GM19239 (cell line): ENCODE results near the gene PROZ.
"Not testable (repeated sequence)": the region's sequence is repeated elsewhere in the genome, so short reads cannot be mapped to it uniquely, and the experiment has no call there.

Experiments used
- DNase-seq: peaks from one replicate; pipeline ENCODE4 v3.0.0; 2011; ENCODE audit warnings: low spot score; ENCODE audit not compliant: insufficient read length
- FAIRE-seq: peaks from 2 replicates; lab custom pipeline; 2011; peaks lifted over from hg19 to GRCh38; lab: Jason Lieb, UNC

PROZ gene, protein sequence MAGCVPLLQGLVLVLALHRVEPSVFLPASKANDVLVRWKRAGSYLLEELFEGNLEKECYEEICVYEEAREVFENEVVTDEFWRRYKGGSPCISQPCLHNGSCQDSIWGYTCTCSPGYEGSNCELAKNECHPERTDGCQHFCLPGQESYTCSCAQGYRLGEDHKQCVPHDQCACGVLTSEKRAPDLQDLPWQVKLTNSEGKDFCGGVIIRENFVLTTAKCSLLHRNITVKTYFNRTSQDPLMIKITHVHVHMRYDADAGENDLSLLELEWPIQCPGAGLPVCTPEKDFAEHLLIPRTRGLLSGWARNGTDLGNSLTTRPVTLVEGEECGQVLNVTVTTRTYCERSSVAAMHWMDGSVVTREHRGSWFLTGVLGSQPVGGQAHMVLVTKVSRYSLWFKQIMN

DNA sequence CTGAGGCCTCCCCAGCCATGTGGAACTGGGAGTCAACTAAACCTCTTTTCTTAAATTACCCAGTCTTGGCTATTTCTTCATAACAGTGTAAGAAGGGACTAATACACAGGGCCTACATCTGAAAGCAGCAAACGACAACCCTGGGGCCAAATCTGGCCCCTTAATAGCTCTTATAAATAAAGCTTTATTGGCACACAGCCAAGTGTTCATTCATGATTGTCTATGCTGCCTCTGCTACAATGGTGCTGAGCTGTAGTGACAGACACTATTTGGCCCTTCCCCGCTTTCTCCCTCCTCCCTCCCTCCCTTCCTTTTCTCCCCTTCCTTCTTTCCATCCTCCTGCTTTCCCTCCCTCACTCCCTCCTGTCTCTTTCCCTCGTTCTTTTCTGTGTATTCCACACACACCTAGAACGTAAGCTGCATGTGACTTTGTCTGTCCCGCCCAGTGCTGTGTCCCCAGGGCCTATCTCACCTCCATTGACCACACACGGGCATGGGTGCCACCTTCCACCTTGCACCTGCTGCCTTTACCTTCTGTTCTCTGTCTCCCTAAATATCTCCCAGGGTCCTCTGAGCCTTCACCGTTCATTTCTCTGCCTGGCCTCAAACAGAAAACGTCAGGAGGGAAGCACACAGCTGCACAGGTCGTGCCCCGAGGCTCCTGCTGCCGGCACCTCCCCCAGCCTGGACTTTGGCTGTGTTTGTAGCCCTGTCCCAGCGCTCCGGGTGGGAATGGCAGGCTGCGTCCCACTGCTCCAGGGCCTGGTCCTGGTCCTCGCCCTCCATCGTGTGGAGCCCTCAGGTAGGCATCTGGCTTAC, at the start of gene PROZ:
PROZ (plus strand) TSS at position 720 of the 819 bp plus-strand sequence; CDS start at position 733, 13 bp downstream.
- FAIRE-seq = no peak
- DNase-seq = no peak

DNA sequence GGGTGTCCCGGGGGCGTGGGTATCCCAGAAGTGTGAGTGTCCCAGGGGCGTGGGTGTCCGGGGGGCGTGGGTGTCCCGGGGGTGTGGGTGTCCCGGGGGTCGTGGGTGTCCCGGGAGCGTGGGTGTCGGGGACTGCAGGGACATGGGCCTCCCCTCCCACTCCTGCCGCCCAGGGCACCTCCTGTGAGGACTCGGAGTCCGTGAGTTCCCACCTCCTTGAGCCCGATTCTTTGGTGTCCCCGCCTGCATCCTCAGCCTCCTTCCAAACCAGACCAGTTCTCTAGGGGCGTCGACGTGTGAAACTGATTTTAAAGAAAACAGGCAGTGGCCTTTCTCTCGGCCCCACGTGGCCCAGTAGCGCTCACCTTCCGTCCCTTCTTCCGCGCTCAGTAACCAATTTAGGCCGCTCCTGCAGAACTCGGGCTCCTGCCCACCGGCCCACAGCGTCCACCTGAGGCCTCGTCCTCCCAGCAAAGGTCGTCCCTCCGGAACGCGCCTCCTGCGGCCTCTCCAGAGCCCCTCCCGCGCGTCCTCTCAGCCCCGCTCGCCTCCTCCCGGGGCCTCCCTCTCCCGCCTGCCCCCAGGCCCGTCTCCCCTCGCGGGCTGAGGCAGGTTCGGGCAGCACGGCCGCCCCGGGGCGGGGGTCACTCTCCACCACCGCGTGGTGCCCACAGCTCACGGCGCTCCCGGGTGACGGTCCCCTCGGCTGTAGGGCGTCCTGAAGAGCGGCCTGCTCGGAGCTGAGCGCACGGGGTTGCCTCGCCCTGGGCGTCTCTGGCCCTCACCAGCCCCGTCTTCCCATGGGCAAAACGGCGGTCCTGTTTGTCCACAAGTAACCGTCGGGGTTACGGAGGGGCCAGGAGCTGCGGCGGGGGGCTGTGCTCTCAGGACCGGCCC, 49.0 kb upstream of the PROZ start:
- DNase-seq = no peak
- FAIRE-seq = no peak

DNA sequence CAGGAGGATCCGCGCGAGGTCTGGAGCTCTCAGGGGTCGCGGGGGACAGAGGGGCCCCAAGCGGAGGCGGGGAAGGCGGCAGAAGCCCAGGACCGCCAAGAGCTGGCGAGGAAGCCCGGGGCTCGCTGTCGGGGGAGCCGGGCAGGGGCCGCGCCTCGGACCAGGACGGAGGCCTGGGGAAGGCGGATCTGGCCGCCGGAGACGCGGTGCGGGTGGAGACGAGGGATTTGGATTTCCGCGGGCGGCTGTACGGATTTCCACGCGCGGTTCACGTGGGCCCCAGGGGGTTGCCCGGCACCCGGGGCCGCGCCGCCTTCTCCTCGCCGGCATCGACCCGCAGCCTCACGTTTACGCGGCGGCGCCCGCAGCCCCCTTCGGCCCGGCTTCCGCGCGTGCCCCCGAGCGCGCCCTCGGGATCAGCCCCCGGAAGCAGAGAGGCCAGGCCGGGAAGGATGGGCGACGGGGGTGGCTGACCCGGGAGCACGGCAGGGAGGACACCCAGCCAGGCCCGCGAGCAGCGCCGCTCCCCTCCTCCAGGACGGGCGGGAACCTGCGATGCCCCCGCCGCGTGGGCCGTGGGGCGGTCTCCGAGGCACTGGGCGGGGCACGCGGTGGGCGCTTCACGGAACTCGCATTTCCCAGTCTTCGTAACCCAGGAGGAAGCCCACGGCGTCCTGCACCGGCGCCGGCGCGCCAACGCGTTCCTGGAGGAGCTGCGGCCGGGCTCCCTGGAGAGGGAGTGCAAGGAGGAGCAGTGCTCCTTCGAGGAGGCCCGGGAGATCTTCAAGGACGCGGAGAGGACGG, 48.2 kb upstream of the PROZ start:
- FAIRE-seq (no peak), DNase-seq (no peak)

DNA sequence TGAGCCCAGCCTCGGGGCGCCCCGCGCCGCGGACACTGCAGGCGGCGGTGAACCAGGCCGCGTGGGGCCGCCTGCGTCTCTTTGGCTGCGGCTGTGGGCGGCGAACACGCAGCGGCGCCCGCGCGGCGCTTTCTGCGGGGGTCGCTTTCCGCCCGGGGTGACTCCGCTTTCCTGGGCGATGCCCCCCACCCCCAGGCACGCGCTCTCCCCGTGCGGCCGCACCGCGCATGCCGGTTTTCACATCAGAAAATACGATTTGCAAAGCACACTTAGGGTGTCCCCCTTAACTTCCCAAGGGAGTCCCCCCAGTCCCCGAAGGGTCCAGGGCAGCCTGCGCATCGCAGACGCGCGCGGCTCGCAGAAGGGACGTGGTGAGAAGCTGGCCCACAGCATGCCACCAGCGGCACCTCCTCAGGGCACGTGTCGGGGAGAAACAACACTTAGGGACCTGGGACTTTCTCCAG, 47.6 kb upstream of the PROZ start:
- FAIRE-seq (no peak), DNase-seq (no peak)

DNA sequence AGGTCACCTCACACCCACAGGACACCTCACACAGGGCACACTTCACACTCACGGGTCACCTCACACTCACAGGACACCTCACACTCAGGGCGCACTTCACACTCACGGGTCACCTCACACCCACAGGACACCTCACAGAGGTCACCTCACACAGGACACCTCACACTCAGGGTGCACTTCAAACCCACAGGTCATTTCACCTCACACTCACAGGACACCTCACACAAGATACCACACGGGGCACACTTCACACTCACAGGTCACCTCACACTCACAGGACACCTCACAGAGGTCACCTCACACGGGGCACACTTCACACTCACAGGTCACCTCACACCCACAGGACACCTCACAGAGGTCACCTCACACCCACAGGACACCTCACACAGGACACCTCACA, 46.6 kb upstream of the PROZ start:
- not testable (repeated sequence) for DNase-seq, FAIRE-seq

DNA sequence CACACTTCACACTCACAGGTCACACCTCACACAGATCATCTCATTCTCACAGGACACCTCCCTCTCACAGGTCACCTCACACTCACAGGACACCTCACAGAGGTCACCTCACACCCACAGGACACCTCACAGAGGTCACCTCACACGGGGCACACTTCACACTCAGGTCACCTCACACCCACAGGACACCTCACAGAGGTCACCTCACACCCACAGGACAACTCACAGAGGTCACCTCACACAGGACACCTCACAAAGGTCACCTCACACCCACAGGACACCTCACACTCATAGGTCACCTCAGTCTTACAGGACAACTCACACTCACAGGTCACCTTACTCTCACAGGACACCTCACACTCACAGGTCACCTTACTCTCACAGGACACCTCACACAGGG, 46.0 kb upstream of the PROZ start:
- DNase-seq, FAIRE-seq: not testable (repeated sequence)

DNA sequence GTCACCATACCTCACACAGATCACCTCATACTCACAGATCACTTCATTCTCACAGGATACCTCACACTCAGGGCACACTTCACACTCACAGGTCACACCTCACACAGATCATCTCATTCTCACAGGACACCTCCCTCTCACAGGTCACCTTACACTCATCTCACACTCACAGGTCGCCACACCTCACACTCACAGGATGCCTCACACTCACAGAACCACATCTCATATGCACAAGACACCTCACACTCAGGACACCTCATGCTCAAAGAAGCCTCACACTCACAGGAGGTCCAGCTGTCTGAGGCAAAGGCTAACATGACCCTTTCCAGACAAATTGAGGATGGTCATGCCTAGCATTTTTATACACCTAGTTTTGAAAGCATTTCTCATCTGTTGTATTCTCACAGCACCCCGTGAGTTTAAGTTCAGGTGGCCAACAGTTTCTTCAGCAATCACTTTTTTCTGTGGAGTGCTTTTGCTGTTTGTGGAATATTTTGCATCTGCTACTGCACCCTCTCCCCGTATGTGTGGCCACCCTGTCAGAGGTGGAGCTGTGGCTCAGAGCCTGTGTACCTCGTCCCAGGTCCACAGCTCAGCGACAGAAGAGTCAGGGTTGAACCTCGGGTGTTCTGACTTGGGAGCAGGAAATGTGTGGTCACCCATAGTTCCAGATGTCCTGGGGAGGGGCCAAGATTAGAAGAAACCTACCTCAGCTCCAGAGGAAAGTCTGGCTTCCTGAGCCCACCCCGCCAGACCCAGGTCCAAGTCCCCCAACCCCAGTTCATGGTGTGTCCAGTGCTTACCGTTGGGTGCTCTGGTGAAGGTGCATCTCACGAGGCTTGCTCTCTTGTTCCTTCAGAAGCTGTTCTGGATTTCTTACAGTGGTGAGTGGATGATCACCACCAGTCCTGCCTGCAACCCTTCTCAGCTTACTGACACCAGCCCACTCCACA, 45.3 kb upstream of the PROZ start:
- DNase-seq = no peak
- no peak for FAIRE-seq

DNA sequence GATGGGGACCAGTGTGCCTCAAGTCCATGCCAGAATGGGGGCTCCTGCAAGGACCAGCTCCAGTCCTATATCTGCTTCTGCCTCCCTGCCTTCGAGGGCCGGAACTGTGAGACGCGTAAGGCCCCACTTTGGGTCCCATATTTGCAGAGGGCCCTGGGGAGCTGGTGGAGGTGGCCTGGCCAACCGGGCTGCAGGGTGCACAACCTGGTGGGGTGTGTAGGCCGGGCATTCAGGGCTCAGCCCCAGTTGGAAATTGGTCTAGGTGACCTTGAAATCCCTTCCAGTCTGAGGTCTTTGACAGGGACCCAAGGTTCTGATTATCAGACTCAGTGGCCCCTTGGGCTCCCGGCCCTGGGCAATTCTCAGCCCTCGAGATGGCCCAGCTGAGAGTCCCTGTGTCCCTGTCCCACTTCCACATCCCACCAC, 44.6 kb upstream of the PROZ start:
- no peak for FAIRE-seq

DNA sequence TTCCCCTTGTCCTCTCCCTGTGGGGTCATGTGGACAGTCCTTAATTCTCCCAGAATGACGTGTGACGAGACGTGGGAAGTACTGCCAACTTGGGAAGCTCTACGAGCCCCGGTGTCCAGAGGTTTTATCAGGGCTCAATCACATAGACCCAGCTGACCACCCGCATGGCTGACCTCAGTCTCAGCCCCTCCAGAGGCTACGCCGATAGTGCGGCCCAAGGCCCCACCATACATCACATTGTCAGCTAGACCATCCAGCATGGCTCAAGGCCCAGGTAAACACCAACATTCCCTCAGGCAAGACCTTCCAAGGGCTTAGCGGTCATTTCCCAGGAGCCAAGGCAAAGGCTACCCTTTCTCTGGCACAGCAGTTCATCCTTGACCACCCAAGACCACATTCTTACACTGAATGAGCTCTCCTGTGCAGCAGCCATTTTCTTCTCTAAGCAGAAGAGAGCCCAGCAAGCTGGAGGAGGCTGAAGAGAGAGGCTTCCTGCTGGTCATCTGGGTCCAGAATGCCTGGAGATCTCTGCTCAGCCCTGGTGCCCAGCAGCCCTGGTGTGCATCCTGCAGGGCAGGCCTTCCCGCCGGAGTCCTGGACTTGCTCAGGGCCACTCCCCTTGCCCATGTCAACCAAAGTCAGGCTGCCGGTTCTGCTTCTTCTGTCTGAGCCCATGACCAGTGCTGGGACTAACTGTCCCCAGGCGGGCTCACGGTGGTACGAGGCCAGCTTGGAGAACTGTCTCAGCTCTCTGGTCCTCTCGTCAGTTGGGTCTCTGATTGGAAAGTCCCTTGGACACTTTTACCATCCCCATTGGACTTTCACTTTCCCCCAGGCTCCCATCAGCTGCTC, 43.7 kb upstream of the PROZ start:
- DNase-seq (no peak), FAIRE-seq (no peak)

More for the DNA sequence above, 44.6 kb upstream of the PROZ start:
- DNase-seq = no peak

DNA sequence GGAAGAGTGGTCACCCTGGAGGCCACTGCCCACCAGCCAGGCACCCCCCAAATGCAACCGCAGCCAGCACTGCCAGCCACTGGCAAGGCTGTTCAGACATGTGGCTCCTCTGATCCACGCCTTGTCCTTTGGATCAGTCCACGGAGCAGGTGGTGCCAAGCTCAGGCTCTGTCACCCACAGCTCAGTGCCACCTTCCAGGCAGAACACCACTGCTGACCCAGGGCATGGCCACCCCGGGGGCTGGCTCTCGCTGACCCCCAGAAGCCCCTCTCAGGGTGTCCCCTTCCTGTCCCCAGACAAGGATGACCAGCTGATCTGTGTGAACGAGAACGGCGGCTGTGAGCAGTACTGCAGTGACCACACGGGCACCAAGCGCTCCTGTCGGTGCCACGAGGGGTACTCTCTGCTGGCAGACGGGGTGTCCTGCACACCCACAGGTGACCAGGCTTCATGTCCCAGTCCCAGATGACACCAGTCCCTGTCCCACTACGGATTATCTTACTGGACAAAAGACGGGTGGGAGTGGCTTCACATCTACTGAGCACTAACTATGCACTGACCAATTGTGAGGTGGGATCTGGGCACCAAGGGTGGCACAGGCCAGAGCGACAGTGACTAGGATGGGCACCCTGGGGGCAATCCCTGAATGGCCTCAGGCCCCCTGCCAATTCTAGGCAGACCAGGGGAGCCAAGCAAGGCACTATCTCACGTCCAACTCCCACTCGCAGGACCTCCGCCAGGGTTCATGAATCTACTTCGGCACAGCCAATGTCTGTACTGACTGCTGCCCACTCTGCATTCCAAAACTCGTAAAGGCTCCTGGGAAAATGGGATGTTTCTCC, 42.9 kb upstream of the PROZ start:
- DNase-seq (no peak), FAIRE-seq (no peak)

DNA sequence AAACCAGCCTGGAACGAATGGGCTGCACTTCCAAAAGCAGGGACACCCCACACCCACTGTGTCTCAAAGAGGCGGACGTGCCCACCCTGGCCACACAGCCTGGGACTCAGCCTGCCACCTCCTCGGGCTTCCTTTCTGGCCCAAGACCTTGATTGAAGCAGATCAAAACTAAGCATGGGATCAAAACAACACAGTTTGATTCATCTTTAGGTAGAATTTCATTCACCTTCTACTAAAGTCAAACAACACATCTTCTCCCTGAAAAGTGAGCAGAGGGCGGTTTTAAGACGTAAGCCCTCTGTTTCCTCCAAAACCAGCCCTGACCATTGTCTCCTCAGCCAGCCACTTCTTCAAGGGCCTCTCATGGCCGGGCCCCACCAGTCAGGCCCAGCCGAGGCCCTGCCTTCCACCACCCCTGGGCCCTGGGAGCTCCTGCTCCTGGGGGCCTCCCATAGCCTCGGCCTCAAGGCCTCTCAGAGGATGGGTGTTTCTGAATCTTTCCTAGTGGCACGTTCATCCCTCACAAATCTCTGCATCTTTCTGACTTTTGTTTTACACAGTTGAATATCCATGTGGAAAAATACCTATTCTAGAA, 42.1 kb upstream of the PROZ start:
- no peak for FAIRE-seq
- no peak for DNase-seq

DNA sequence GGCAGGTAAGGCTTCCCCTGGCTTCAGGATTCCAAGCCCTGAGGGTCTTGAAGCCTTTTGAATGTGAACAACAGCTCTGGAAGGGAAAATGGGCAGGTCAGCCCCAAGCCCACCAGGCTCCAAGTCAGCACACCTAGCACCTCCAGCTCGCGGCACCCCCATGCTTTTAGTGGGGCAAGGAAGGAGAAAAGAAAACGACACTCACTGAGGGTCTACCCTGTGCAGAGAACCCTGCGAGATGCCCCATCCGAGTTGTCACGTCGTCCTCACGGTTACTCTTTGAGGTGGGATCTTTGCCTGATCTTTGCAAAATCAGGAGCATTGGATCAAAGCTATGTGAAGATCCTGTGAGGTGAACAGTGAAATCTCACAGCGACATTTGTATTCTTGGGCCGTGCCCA, 41.6 kb upstream of the PROZ start:
- FAIRE-seq = no peak
- DNase-seq = no peak

DNA sequence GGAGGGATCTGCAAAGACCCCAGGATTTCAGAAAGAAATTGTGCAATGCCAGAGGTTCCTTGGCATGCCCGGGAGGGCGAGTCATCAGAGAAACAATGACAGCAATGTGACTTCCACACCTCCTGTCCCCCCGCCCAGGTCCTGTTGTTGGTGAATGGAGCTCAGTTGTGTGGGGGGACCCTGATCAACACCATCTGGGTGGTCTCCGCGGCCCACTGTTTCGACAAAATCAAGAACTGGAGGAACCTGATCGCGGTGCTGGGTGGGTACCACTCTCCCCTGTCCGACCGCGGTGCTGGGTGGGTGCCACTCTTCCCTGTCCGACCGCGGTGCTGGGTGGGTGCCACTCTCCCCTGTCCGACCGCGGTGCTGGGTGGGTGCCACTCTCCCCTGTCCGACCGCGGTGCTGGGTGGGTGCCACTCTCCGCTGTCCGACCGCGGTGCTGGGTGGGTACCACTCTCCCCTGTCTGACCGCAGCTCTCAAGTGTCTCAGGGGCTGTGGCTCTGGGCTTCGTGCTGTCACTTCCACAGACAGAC, 41.0 kb upstream of the PROZ start:
- DNase-seq = no peak

DNA sequence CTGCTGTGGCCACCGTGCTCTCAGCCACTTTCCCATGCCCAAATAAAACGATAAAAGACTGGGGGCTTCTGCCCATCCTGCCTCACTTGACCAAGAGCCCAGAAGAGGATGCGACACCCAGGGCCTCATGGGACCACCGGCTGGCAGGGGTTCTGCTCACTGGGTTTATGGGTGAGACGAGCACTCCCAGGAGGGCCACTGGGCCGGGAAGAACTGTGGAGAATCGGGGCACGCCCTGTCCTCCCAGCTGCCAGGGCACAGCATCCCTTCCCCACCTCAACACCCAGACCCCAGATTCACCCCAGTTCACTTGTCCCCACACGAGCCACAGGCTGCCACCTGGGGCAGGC, 40.6 kb upstream of the PROZ start:
- FAIRE-seq = no peak
- no peak for DNase-seq

More for the DNA sequence above, 41.0 kb upstream of the PROZ start:
- no peak for FAIRE-seq

DNA sequence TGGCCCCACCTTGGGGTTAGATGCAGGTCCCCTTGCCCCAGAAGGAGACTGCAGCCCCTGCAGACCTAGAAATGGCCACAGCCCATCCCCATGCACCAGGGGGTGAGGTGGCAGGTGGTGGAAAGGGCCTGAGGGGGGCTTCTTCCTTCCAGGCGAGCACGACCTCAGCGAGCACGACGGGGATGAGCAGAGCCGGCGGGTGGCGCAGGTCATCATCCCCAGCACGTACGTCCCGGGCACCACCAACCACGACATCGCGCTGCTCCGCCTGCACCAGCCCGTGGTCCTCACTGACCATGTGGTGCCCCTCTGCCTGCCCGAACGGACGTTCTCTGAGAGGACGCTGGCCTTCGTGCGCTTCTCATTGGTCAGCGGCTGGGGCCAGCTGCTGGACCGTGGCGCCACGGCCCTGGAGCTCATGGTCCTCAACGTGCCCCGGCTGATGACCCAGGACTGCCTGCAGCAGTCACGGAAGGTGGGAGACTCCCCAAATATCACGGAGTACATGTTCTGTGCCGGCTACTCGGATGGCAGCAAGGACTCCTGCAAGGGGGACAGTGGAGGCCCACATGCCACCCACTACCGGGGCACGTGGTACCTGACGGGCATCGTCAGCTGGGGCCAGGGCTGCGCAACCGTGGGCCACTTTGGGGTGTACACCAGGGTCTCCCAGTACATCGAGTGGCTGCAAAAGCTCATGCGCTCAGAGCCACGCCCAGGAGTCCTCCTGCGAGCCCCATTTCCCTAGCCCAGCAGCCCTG, 40.0 kb upstream of the PROZ start:
- no peak for FAIRE-seq
- no peak for DNase-seq
